Activated CD8-positive, alpha-beta memory T cell treated with anti-CD3 and anti-CD28 coated beads, Interleukin-2, amount 50 U/mL, for 4 hours (primary cell): ENCODE measurements around the gene LSM4.
"Not testable (repeated sequence)": the region's sequence is repeated elsewhere in the genome, so short reads cannot be mapped to it uniquely, and the experiment has no call there.

Source experiments
- DNase-seq: peaks from one replicate; pipeline ENCODE4 v3.0.0-alpha.2; 2020

LSM4 gene

GRCh38 chr19:18322759-18323460 is at the start of gene LSM4:
Gene LSM4, minus strand, starts transcription at chr19:18323076. Its CDS starts 56 bp downstream, at chr19:18323020.
- DNase-seq: peak; percentile 99

GRCh38 chr19:18368504-18369222 is 45.8 kb upstream of the LSM4 start:
- no peak for DNase-seq

GRCh38 chr19:18366021-18366435 is 43.2 kb upstream of the LSM4 start:
- no peak for DNase-seq

GRCh38 chr19:18364826-18365528 is 42.1 kb upstream of the LSM4 start:
- DNase-seq: no peak

GRCh38 chr19:18364277-18364825 is 41.5 kb upstream of the LSM4 start:
- DNase-seq: not testable (repeated sequence)

GRCh38 chr19:18363787-18364186 is 40.9 kb upstream of the LSM4 start:
- DNase-seq: no peak

GRCh38 chr19:18362934-18363542 is 40.2 kb upstream of the LSM4 start:
- no peak for DNase-seq

- DNase-seq: no peak
These were observed 38.8 kb upstream of the LSM4 start for GRCh38 chr19:18361646-18362045.

GRCh38 chr19:18357041-18357440 is 34.2 kb upstream of the LSM4 start:
- no peak for DNase-seq

GRCh38 chr19:18354743-18355142 is 31.9 kb upstream of the LSM4 start:
- DNase-seq: not testable (repeated sequence)

GRCh38 chr19:18353378-18354005 is 30.6 kb upstream of the LSM4 start:
- DNase-seq: no peak

GRCh38 chr19:18351544-18351943 is 28.7 kb upstream of the LSM4 start:
- DNase-seq: no peak

- no peak for DNase-seq
These were observed 27.6 kb upstream of the LSM4 start for GRCh38 chr19:18350490-18350889.

- no peak for DNase-seq
These were observed 26.8 kb upstream of the LSM4 start for GRCh38 chr19:18349524-18350128.

GRCh38 chr19:18348818-18349339 is 26.0 kb upstream of the LSM4 start:
- not testable (repeated sequence) for DNase-seq

- DNase-seq: no peak
These were observed 25.3 kb upstream of the LSM4 start for GRCh38 chr19:18348171-18348570.

GRCh38 chr19:18346091-18346490 is 23.2 kb upstream of the LSM4 start:
- no peak for DNase-seq

- no peak for DNase-seq
These were observed 22.4 kb upstream of the LSM4 start for GRCh38 chr19:18345296-18345695.

- DNase-seq: no peak
These were observed 21.7 kb upstream of the LSM4 start for GRCh38 chr19:18344582-18344950.

- DNase-seq: no peak
These were observed 19.3 kb upstream of the LSM4 start for GRCh38 chr19:18342090-18342632.
